PC-9 (cell line): Measurements from ENCODE around the gene MFSD6L. TPM values are rescaled to one million over a fixed set of nuclear protein-coding genes. Genes with fewer than 3 reads are reported as not detected.

Source experiments
- BruUV-seq: library from RNA; stranded (reverse); fragments of 400-500 nt; replicated peaks from 2 replicates; lab custom pipeline; 2021; lab: Mats Ljungman, UMichigan
- CTCF ChIA-PET: fragments of 300-600 bp; sonication (Branson Sonifier 250); formaldehyde crosslinking; loops from one replicate; lab custom pipeline; 2022; ENCODE audit warnings: antibody characterized with exemption; lab: Charles Lee
- POLR2A ChIA-PET: fragments of 300-600 bp; sonication (Branson Sonifier 250); formaldehyde crosslinking; loops from one replicate; lab custom pipeline; 2022; ENCODE audit warnings: antibody characterized with exemption; ENCODE audit not compliant: unreplicated experiment; lab: Charles Lee
- DNase-seq, 2 experiments: peaks; one replicate each; pipeline versions ENCODE4 v3.0.0 to v3.0.0-alpha.2; 2015 to 2022; ENCODE audit warnings: mixed read lengths in 1 of 2
- H2AFZ ChIP-seq: fragments of 200-600 bp; sonication (generic); 2 replicates; pipeline ENCODE4 v1.8.1; 2017; ENCODE audit warnings: antibody characterized with exemption
- H3F3A ChIP-seq: fragments of 200-600 bp; sonication (generic); 2 replicates; pipeline ENCODE4 v1.8.1; 2017; ENCODE audit warnings: antibody characterized with exemption, mild to moderate bottlenecking, low read depth; ENCODE audit not compliant: insufficient read depth
- H3K27ac ChIP-seq: fragments of 200-600 bp; sonication (generic); 2 replicates; pipeline ENCODE4 v1.6.1; 2016; ENCODE audit warnings: mixed run types
- H3K27me3 ChIP-seq: fragments of 200-600 bp; sonication (generic); 2 replicates; pipeline ENCODE4 v1.6.1; 2016; ENCODE audit warnings: low read depth, mixed run types; ENCODE audit not compliant: insufficient read depth
- H3K36me3 ChIP-seq: fragments of 200-600 bp; sonication (generic); 2 replicates; pipeline ENCODE4 v1.6.1; 2016; ENCODE audit warnings: low read depth, mixed run types
- H3K4me1 ChIP-seq: fragments of 200-600 bp; sonication (generic); replicated peaks from 2 replicates; pipeline ENCODE4 v1.6.1; 2016; ENCODE audit warnings: mixed run types; ENCODE audit not compliant: insufficient read depth
- H3K4me2 ChIP-seq: fragments of 200-600 bp; sonication (generic); 2 replicates; pipeline ENCODE4 v1.6.1; 2017; ENCODE audit warnings: mixed run types
- H3K4me3 ChIP-seq: fragments of 200-600 bp; sonication (generic); 2 replicates; pipeline ENCODE4 v1.6.1; 2016; ENCODE audit warnings: mixed run types
- H3K79me2 ChIP-seq: fragments of 200-600 bp; sonication (generic); 2 replicates; pipeline ENCODE4 v1.6.1; 2017; ENCODE audit warnings: low read depth, mixed run types
- H3K9me2 ChIP-seq: fragments of 200-600 bp; sonication (generic); 2 replicates; pipeline ENCODE4 v1.8.1; 2017; ENCODE audit warnings: mild to moderate bottlenecking; ENCODE audit not compliant: insufficient read depth
- H3K9me3 ChIP-seq: fragments of 200-600 bp; sonication (generic); 2 replicates; pipeline ENCODE4 v1.8.1; 2016; ENCODE audit warnings: low read depth; ENCODE audit not compliant: insufficient read depth
- H4K20me1 ChIP-seq: fragments of 200-600 bp; sonication (generic); 2 replicates; pipeline ENCODE4 v1.8.1; 2017; ENCODE audit not compliant: insufficient read depth
- EZH2 ChIP-seq: fragments of 200-600 bp; sonication (generic); IDR thresholded peaks from 2 replicates; pipeline ENCODE4 v1.8.0; 2017; ENCODE audit warnings: antibody characterized with exemption, low read depth
- intact Hi-C: fragments of 100-400 bp; cut with micrococcal nuclease; formaldehyde crosslinking; loops from one replicate; pipeline ENCODE4 v1.10.0; 2022; ENCODE audit not compliant: unreplicated experiment
- total RNA-seq: library from RNA; stranded (reverse); gene quantifications from 2 replicates; pipeline ENCODE4 v1.2.3, GENCODE V29; 2021
- TF ChIP-seq, protein P1 (sequence below): fragments of 200-600 bp; sonication (generic); conservative IDR thresholded peaks from 2 replicates; pipeline ENCODE4 v1.6.1; 2017; ENCODE audit warnings: mixed run types, antibody characterized with exemption, mild to moderate bottlenecking, moderate library complexity

The MFSD6L gene
- total RNA-seq, 1 experiment from 2014 or later = not detected

GRCh38 chr17:8821446-8822105, 22.4 kb upstream of the MFSD6L start:
- H3K4me3 ChIP-seq = no peak overlapping the region
- H3K9me2 ChIP-seq = no peaks in the 10 kb centered on the region
- H3K36me3 ChIP-seq = no peaks in the 10 kb centered on the region
- no TSS peak for BruUV-seq
- POLR2A ChIA-PET = interaction anchor here (0.6 kb wide), 1 partner anchor 71 kb away, joined by 3 read pairs; no protein-coding TSS in a partner anchor
- CTCF ChIA-PET = interaction anchor here (0.6 kb wide), 1 partner anchor 1317 kb away, joined by 4 read pairs; no protein-coding TSS in a partner anchor
- H3K27me3 ChIP-seq = peaks cover 9% of the 10 kb centered on the region; the same call in 1 of the 2 replicates
- intact Hi-C loops = no loop called here
- no peaks in the 10 kb centered on the region for H4K20me1 ChIP-seq
- H2AFZ ChIP-seq = no peak overlapping the region
- H3K79me2 ChIP-seq = no peaks in the 10 kb centered on the region
- H3K9me3 ChIP-seq = no peaks in the 10 kb centered on the region
- H3F3A ChIP-seq = no peaks in the 10 kb centered on the region
- H3K4me2 ChIP-seq = no peak overlapping the region
- no peak overlapping the region for H3K27ac ChIP-seq
- no peak for DNase-seq
- TF ChIP-seq, protein P1, sequence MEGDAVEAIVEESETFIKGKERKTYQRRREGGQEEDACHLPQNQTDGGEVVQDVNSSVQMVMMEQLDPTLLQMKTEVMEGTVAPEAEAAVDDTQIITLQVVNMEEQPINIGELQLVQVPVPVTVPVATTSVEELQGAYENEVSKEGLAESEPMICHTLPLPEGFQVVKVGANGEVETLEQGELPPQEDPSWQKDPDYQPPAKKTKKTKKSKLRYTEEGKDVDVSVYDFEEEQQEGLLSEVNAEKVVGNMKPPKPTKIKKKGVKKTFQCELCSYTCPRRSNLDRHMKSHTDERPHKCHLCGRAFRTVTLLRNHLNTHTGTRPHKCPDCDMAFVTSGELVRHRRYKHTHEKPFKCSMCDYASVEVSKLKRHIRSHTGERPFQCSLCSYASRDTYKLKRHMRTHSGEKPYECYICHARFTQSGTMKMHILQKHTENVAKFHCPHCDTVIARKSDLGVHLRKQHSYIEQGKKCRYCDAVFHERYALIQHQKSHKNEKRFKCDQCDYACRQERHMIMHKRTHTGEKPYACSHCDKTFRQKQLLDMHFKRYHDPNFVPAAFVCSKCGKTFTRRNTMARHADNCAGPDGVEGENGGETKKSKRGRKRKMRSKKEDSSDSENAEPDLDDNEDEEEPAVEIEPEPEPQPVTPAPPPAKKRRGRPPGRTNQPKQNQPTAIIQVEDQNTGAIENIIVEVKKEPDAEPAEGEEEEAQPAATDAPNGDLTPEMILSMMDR = no peak
- no peak for TF ChIP-seq EZH2
- no peaks in the 10 kb centered on the region for H3K4me1 ChIP-seq

DNA sequence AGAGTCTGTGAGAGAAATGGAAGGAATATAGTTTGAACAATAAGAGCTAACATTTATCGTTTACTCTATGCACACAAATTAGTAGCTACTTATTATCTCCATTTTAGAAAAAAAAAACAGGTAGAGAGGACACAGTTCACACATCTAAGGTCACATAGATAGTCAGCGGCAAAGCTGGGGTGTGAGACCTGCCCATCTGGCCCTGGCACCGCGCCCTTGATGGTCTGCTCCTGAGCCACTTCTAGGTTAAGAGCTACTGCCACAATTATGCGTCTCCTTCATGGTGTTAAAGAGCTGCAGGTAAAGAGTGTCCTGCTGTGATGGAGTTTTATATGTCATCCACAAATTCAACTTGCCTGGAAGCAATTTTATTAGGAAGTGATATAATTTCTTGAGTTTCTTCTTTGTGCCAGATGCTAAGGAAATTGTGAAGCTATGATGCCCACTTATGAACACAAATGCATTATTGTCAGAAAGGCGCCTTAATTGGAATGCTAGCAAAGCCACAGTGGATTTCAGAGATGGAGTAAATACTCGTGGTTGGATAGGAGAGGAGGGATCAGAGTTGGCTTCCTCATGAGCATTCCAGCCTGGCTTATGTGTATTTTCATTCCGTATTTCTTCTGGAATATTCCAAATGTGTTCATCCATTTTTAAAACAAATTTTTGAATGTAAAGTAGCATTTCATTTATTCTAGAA, 21.3 kb upstream of the MFSD6L start:
- Histone ChIP-seq H3K4me2 (no peak overlapping the region), H3F3A (no peaks in the 10 kb centered on the region), H3K27me3 (peaks cover 14% of the 10 kb centered on the region; the same call in 1 of the 2 replicates), H3K36me3 (no peaks in the 10 kb centered on the region), H3K9me2 (no peaks in the 10 kb centered on the region), H2AFZ (no peak overlapping the region), H3K9me3 (no peaks in the 10 kb centered on the region), H3K4me3 (no peak overlapping the region), H4K20me1 (no peaks in the 10 kb centered on the region), H3K79me2 (no peaks in the 10 kb centered on the region), H3K27ac (no peak overlapping the region), H3K4me1 (no peaks in the 10 kb centered on the region)
- no TSS peak for BruUV-seq
- no peak for DNase-seq
- intact Hi-C loops = no loop called here
- ChIA-PET POLR2A (interaction anchor here (0.6 kb wide), 1 partner anchor 19 kb away, joined by 4 read pairs; no protein-coding TSS in a partner anchor), CTCF (no interaction called here)
- TF ChIP-seq EZH2 = no peak
- TF ChIP-seq, protein P1 = no peak

- Histone ChIP-seq H2AFZ (no peak overlapping the region), H4K20me1 (no peaks in the 10 kb centered on the region), H3K9me3 (no peaks in the 10 kb centered on the region), H3K4me3 (no peak overlapping the region), H3K4me1 (no peaks in the 10 kb centered on the region), H3K4me2 (no peak overlapping the region), H3K27ac (no peak overlapping the region), H3K27me3 (peaks cover 14% of the 10 kb centered on the region; the same call in 1 of the 2 replicates), H3K36me3 (no peaks in the 10 kb centered on the region), H3F3A (no peaks in the 10 kb centered on the region), H3K79me2 (no peaks in the 10 kb centered on the region), H3K9me2 (no peaks in the 10 kb centered on the region)
- BruUV-seq = no TSS peak
- TF ChIP-seq EZH2 = no peak
- TF ChIP-seq, protein P1 = no peak
- POLR2A ChIA-PET = no interaction called here
- intact Hi-C loops = no loop called here
- DNase-seq = no peak
- CTCF ChIA-PET = no interaction called here
Observed at GRCh38 chr17:8818654-8819330, 19.6 kb upstream of the MFSD6L start.
